HG03342 (cell line): ENCODE data around the gene FBLN5.
A peak's percentile ranks its signal among the peaks of the same experiment; 100 is the strongest.
"Not testable (repeated sequence)": the region's sequence is repeated elsewhere in the genome, so short reads cannot be mapped to it uniquely, and the experiment has no call there.

ENCODE experiments used
- ATAC-seq: cut with Tn5 transposase; IDR thresholded peaks from one replicate; pipeline ENCODE4 v1.9.1; 2021; ENCODE audit warnings: mild to moderate bottlenecking, moderate library complexity; ENCODE audit not compliant: unreplicated experiment

The FBLN5 gene

GRCh38 chr14:91911474-91912032, 35.9 kb downstream of the FBLN5 start:
- peak; percentile 58 for ATAC-seq

DNA sequence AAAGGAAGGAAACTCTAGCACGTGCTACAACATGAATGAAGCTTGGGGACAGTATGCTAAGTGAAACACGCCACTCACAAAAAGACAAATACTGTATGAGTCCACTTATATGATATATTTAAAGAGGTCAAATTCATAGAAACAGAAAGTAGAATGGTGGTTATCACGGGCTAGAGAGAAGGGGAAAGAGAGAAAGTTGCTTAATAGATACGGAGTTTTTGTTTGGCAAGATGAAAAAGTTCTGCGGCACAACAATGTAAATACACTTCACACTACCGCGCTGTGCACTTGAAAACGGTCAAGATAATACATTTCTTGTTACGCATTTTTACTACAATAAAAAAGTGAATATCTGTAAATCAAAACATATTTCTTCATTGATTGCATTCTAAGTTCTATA, 37.3 kb downstream of the FBLN5 start:
- ATAC-seq: no peak

DNA sequence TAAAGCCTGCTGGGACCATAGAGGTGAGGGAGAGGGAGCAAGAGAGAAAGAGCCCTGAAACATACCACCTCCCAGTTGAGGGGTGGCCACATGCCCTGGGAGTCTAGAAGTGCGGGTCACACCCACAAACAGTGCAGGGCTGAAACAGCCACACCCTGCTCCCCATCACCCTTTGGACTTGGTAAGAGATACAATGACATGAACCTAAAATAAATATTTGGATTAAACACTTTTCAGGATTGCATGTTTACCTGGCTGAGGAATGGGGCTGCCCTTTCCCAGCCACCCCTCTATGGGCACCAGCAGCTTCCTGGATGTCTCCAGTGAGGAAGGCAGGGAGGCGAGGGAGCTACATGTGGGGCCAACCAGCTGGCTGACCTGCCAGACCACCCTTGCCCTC, 41.1 kb downstream of the FBLN5 start:
- ATAC-seq: no peak

GRCh38 chr14:91904956-91905645, 42.4 kb downstream of the FBLN5 start:
- ATAC-seq: no peak

GRCh38 chr14:91904483-91904882, 43.0 kb downstream of the FBLN5 start:
- no peak for ATAC-seq

- no peak for ATAC-seq
Measured at GRCh38 chr14:91903070-91903469, 44.4 kb downstream of the FBLN5 start.

GRCh38 chr14:91902336-91902735, 45.2 kb downstream of the FBLN5 start:
- ATAC-seq: no peak

DNA sequence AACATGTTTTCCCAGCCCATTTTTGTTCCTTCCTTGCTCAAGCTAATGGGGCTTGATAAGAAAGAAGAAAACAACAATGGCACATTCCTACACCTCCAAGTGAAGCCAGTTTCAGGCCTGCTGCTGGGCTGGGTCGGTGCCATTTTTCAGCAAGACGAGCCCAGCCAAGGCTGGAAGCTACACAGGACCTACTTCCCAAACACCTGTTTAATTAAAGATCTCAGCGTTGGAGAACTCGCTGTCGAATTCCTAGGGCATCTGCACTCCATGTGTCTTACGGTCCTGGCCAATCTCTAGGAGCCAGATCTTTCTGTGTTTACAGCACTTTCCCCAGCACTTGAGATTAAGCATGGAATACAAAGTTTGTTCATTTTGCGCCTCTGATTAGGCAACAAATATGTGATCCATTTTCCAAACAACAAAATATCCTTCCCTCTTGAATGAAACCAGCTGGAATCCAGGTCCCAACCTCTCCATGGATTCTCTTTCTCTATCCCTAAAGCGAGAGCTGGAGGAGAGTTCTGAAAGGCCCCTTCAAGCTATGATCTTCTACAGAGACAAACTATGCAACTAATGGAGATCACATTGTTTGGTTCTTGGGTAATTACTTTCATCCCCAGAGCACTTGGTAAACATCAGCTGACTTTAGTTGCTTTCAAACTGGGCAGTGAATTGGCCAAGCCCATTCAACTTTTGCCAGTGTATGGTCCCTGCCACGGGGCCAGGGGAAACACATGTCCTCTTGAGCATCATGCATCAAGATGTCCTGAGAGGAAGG, 45.9 kb downstream of the FBLN5 start:
- ATAC-seq: no peak

DNA sequence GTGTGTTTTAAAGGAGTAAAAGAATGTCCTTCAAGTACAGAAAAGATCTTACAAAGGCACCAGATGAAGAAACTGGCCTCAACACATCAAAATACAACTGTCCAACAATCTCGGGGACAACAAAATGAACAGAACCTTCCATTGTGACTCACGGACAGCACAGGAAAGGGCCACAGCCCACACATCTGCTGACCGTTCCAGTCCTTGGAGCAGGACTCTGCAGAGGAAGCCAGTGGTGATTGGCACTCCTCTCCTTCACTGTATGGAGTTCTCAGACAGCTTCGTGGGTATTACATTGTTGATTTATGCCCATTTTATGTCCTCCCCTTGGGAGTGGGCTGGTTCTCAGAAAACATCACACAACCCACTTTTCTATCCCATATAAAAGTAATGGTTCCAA, 47.7 kb downstream of the FBLN5 start:
- ATAC-seq: no peak

GRCh38 chr14:91899213-91899612, 48.3 kb downstream of the FBLN5 start:
- ATAC-seq: no peak

GRCh38 chr14:91898372-91898771, 49.1 kb downstream of the FBLN5 start:
- no peak for ATAC-seq

GRCh38 chr14:91897716-91898115, 49.8 kb downstream of the FBLN5 start:
- not testable (repeated sequence) for ATAC-seq

GRCh38 chr14:91897106-91897701, 50.3 kb downstream of the FBLN5 start:
- ATAC-seq: no peak

DNA sequence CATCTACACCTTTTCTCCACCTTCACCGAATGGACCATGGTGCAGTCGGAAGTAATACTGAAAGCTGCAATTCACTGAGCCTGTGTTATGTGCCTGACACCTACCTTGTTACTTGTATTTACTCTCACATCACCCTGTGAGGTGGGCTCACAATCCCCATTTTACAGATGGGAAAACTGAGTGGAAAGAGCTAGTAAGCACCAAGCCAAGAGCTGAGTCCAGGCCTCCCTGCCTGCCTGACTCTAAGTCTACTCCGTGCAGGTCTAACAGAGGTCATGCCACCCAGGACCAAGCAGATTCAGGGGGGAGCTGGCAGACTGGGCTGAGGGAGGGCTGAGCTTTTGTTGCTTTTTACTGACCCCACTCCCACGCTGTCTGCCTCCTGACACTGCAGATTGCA, 51.1 kb downstream of the FBLN5 start:
- no peak for ATAC-seq

DNA sequence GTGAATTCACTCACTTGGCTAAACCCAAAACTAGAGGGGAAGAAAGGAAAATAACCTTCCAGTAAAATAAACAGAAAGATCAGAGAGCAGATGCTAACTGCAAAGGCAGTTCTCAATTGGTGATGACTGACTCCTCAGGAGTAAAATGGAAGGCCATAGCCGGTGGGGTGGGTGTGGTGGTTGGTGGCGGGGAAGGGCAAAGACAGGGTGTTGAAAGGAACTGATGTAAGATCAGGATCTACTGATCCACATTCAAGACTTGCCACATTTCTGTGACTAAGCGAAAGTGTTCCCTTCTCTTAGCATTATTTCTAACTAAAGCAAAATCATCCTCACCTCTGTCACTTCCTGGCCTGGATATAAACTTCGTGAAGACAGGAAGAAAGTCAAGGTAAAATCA, 53.8 kb downstream of the FBLN5 start:
- ATAC-seq: no peak

GRCh38 chr14:91893007-91893406, 54.5 kb downstream of the FBLN5 start:
- ATAC-seq: no peak

DNA sequence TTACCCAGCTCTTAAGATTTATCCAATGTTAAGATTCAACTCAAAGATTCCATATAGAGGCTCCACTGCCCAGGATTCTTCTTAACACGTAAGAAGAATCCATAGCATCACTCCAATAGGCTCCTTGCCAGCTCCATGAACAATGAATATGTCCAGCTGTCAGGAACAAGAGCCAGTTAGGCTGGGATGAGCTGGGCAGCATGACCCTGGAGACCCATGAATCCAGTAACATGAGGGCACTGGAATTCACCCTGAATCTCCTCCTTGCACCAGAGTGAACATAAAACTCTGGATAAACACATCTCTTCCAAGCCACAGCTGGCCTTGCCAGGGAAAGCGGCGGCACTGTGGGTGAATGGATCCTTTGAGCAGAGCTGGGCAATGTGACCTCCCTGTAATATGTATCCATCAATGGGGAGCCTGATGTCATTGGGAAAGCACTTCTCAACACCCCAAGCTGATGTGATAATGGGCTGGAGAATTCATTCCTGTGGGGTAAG, 55.7 kb downstream of the FBLN5 start:
- ATAC-seq: no peak

DNA sequence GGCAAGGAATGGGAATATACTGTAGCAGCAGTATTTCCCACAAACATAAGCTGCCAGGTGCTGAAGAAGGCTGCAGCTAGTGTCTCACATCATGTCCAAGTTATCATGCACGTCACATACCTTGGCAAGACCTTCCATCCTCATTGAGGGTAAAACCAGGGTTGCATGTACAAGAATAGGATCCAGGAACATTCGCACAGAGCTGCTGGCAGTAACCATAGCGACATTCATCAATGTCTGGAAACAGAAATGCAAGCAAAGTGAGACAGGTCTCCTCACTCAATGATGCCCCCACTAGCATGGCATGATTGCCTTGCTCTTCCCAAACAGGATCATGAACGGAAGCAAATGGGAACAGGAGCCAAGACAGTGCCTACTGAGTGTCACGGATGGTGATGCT, 56.4 kb downstream of the FBLN5 start:
- no peak for ATAC-seq

- no peak for ATAC-seq
Measured at GRCh38 chr14:91890291-91890749, 57.2 kb downstream of the FBLN5 start.

- no peak for ATAC-seq
Measured at GRCh38 chr14:91889477-91890211, 57.9 kb downstream of the FBLN5 start.
